Breast epithelium (tissue), 3 donors: Measurements from ENCODE around the gene KDM5D.

Source experiments
- POLR2A ChIP-seq: fragments of 450-650 bp; IDR thresholded peaks from one replicate; pipeline ENCODE4 v1.6.1; 2016; ENCODE audit warnings: antibody characterized with exemption, mild to moderate bottlenecking, moderate library complexity
- TF ChIP-seq, protein P1 (sequence below), 3 donors: fragments of 450-650 bp; IDR thresholded peaks; one replicate each; pipeline ENCODE4 v1.5.1; 2016 to 2017; ENCODE audit warnings: antibody characterized with exemption in 3 of 3, mild to moderate bottlenecking in 3 of 3, moderate library complexity in 3 of 3

- TF ChIP-seq POLR2A = no peak
- TF ChIP-seq, protein P1, sequence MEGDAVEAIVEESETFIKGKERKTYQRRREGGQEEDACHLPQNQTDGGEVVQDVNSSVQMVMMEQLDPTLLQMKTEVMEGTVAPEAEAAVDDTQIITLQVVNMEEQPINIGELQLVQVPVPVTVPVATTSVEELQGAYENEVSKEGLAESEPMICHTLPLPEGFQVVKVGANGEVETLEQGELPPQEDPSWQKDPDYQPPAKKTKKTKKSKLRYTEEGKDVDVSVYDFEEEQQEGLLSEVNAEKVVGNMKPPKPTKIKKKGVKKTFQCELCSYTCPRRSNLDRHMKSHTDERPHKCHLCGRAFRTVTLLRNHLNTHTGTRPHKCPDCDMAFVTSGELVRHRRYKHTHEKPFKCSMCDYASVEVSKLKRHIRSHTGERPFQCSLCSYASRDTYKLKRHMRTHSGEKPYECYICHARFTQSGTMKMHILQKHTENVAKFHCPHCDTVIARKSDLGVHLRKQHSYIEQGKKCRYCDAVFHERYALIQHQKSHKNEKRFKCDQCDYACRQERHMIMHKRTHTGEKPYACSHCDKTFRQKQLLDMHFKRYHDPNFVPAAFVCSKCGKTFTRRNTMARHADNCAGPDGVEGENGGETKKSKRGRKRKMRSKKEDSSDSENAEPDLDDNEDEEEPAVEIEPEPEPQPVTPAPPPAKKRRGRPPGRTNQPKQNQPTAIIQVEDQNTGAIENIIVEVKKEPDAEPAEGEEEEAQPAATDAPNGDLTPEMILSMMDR (IDR thresholded peaks at IDR 0.05) = no peak
Measured at GRCh38 chrY:19713430-19713829, 31.1 kb downstream of the KDM5D start.
